BJ (cell line): ENCODE results near the gene KCNH5. TPM values are rescaled to one million over a fixed set of nuclear protein-coding genes. Genes with fewer than 3 reads are reported as not detected.

Experiments used
- CTCF ChIA-PET: fragments of 350-600 bp; formaldehyde crosslinking; extraction: SDS; loops from one replicate; lab custom pipeline; 2021; ENCODE audit warnings: antibody characterized with exemption, inconsistent platforms; lab: Yijun Ruan, JAX
- POLR2A ChIA-PET: fragments of 300-600 bp; sonication (Branson Sonifier 250); formaldehyde crosslinking; extraction: SDS; loops from one replicate; lab custom pipeline; 2021; ENCODE audit warnings: antibody characterized with exemption; lab: Charles Lee
- DNase-seq: peaks from one replicate; pipeline ENCODE4 v3.0.0-alpha.2; 2011; ENCODE audit warnings: low read depth
- H3K27me3 ChIP-seq: 2 replicates; pipeline ENCODE4 v1.6.0; 2011; ENCODE audit warnings: low read length; ENCODE audit not compliant: control insufficient read depth, insufficient read depth
- H3K36me3 ChIP-seq: 2 replicates; pipeline ENCODE4 v1.5.1; 2011; ENCODE audit warnings: low read length; ENCODE audit not compliant: control insufficient read depth, insufficient read depth
- H3K4me3 ChIP-seq: 2 replicates; pipeline ENCODE4 v1.5.1; 2011; ENCODE audit warnings: low read depth, mild to moderate bottlenecking, control low read depth, low read length
- polyA plus RNA-seq: library from polyadenylated mRNA; depleted of rRNA; stranded (reverse); fragments of >200 nt; gene quantifications from 2 replicates; pipeline ENCODE4 v1.2.3, GENCODE V29; 2011
- TF ChIP-seq, protein P1 (sequence below): IDR thresholded peaks from 2 replicates; pipeline ENCODE4 v1.5.1; 2011; ENCODE audit warnings: low read depth, mild to moderate bottlenecking, control low read depth, inconsistent platforms, low read length, moderate library complexity; ENCODE audit not compliant: insufficient read depth

KCNH5 gene
- polyA plus RNA-seq, 1 experiment = 0.05 TPM

DNA sequence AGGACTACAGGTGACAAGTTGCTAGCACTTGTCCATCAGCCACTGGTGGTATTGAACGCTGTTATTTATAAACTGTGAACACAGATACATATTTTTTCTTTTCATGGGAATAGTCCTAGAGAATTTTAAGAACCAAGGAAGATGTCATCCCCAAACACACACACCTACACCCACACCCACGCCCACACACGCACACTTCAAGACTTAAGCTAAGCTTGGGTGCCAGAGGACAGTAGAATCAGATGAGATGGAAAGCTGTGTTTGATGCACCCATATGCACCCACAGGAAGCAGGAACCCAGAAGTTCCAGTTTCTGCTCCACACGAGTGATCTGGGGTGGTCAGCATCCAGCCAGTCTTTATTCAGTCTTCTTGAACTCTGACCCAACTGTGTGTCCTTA lies 348.3 kb downstream of the KCNH5 start:
- ChIA-PET CTCF (no interaction called here), POLR2A (no interaction called here)
- H3K36me3 ChIP-seq = no peaks in the 10 kb centered on the region
- TF ChIP-seq, protein P1, sequence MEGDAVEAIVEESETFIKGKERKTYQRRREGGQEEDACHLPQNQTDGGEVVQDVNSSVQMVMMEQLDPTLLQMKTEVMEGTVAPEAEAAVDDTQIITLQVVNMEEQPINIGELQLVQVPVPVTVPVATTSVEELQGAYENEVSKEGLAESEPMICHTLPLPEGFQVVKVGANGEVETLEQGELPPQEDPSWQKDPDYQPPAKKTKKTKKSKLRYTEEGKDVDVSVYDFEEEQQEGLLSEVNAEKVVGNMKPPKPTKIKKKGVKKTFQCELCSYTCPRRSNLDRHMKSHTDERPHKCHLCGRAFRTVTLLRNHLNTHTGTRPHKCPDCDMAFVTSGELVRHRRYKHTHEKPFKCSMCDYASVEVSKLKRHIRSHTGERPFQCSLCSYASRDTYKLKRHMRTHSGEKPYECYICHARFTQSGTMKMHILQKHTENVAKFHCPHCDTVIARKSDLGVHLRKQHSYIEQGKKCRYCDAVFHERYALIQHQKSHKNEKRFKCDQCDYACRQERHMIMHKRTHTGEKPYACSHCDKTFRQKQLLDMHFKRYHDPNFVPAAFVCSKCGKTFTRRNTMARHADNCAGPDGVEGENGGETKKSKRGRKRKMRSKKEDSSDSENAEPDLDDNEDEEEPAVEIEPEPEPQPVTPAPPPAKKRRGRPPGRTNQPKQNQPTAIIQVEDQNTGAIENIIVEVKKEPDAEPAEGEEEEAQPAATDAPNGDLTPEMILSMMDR = no peak
- no peaks in the 10 kb centered on the region for H3K27me3 ChIP-seq
- no peak for DNase-seq
- H3K4me3 ChIP-seq = no peak overlapping the region

DNA sequence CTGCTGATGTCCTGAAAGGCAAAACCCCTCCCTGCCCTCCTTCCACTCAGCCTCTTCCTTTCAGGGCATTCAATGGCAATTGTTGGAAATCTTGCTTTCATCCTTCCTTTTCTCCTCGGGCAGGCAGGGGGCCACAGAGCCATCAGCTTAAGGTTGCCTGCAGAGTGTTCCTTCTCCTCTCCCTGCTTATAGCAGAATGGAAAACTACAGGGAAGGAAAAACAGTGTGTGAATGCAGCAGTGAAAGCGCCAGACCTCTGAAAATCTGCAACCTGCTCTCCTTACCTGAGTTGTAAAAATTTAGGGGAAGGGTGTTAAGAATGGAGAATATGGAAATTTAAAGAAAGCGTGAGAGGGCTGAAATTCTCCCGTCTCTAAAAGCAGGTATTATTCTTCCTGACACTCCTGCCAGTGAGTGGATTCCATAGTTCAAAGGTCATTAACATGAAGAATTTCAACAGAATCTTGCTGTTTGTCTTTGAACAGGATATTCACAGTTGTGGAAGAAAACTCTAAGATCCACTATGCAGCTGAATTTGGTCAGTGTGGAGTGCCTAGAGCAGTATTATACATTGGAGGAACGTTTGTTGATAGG lies 348.8 kb downstream of the KCNH5 start:
- POLR2A ChIA-PET = no interaction called here

DNA sequence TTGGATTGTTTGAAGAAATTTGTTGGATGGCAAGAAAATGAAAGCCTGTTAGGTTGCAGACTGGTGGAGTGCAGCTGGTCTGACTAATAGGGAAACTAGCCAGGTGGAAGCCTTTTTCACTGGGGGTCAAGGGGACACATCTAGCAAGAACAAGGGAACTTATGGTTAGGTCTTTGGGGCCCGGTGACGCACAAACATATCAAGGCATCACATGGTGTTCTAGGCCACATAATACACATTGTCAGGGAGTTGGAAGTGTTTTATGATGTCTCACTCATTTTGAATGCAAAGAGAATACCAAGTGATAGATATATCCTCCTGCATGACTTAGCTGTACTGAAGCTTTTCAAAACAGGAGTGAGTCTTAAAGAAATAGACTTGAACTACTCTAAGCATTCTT lies 351.2 kb downstream of the KCNH5 start:
- no peak overlapping the region for H3K4me3 ChIP-seq
- H3K36me3 ChIP-seq = no peaks in the 10 kb centered on the region
- TF ChIP-seq, protein P1 = no peak
- no peaks in the 10 kb centered on the region for H3K27me3 ChIP-seq
- ChIA-PET POLR2A (no interaction called here), CTCF (no interaction called here)
- DNase-seq = no peak

More for the DNA sequence above, 348.8 kb downstream of the KCNH5 start:
- CTCF ChIA-PET = no interaction called here
- TF ChIP-seq, protein P1 = no peak
- Histone ChIP-seq H3K4me3 (no peak overlapping the region), H3K27me3 (no peaks in the 10 kb centered on the region), H3K36me3 (no peaks in the 10 kb centered on the region)
- DNase-seq = no peak

DNA sequence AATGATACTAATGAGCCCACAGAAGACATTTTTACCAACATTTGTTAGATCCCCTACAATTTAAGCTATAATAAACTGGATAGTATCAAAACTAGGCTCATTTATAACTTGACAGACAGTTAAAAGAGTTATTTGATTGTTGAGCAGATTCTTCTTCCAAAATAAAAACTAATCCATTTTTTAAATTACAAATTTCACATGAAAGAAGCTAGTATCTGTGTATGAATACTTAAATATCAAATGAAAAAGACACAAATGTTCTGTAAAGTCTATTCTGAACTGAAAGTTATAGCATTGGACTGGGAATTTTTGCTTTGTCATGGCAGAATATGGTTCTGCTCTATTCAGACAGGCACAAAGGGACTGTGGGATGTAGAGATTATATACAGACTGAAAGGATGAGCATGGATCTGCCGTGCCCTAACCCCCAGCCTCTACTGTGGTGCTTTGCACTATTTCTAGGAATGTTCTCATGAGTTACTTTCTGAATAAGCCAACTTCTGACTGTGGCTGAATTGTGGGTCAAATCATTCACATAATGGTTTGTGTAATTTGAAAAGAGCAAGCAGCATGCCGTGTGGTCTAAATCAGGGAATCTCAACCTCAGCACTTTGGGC lies 352.7 kb downstream of the KCNH5 start:
- Histone ChIP-seq H3K4me3 (no peak overlapping the region), H3K27me3 (no peaks in the 10 kb centered on the region), H3K36me3 (no peaks in the 10 kb centered on the region)
- POLR2A ChIA-PET = no interaction called here
- TF ChIP-seq, protein P1 = no peak
- CTCF ChIA-PET = no interaction called here
- no peak for DNase-seq

DNA sequence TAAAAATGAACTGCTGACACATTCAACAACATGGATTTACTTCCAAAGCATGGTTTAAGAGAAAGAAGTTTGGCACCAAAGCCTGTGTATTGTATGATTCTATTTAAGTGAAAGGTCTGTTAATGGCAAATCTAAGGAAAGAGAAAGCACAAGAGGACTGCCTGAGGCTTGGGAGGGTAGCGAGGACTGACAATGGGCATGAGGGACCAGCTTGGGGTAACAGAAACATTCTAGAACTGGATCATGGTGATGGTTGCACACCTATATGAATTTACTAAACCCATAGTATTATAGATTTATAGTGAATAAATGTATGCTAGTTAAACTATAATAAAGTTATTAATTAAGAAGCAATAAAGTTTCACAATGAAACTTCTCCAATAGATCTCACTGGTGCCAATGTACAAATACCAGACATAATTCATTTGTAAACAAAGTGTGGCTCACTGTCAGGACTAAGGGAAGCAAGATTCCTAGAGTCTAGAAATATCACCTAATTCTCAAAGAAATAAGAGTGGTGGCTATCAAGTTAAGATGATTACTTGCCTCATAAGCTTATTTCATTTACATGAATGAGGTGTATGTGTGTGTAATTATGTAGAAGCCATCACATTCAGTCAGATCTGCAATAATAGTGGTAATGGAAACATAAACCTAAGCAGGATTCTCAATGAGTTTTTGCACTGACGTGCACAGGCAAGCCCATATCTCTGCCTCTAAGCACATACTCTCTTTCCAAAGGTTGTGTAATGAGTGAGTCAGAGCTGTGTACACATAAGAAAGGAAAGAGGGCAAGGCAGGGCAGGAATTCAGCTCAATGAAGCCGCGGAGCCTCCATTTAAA lies 353.4 kb downstream of the KCNH5 start:
- TF ChIP-seq, protein P1 = no peak
- ChIA-PET POLR2A (no interaction called here), CTCF (interaction anchor here (0.6 kb wide), 1 partner anchor 327 kb away, joined by 3 read pairs; no protein-coding TSS in a partner anchor)
- peak; percentile 3 for DNase-seq
- H3K36me3 ChIP-seq = no peaks in the 10 kb centered on the region
- no peaks in the 10 kb centered on the region for H3K27me3 ChIP-seq
- H3K4me3 ChIP-seq = no peak overlapping the region
